Endothelial cell (in vitro differentiated cells): ENCODE data around the gene RASA3. TPM values are rescaled to one million over a fixed set of nuclear protein-coding genes. Genes with fewer than 3 reads are reported as not detected.

ENCODE experiments used
- DNase-seq: peaks from one replicate; pipeline ENCODE4 v3.0.0; 2021; ENCODE audit warnings: low spot score
- H3K27ac Mint-ChIP-seq: one replicate; pipeline ENCODE4 v1.8.0; 2021; ENCODE audit warnings: mixed read lengths, inconsistent platforms; ENCODE audit not compliant: unreplicated experiment
- H3K27me3 Mint-ChIP-seq: one replicate; pipeline ENCODE4 v1.8.0; 2021; ENCODE audit warnings: mild to moderate bottlenecking, moderate library complexity, mixed read lengths, inconsistent platforms; ENCODE audit not compliant: unreplicated experiment
- H3K36me3 Mint-ChIP-seq: one replicate; pipeline ENCODE4 v1.8.0; 2021; ENCODE audit warnings: mild to moderate bottlenecking, low read depth, mixed read lengths, inconsistent platforms; ENCODE audit not compliant: unreplicated experiment
- H3K4me1 Mint-ChIP-seq: one replicate; pipeline ENCODE4 v1.8.0; 2021; ENCODE audit warnings: mild to moderate bottlenecking, mixed read lengths, inconsistent platforms; ENCODE audit not compliant: unreplicated experiment
- H3K4me3 Mint-ChIP-seq: one replicate; pipeline ENCODE4 v1.8.0; 2021; ENCODE audit warnings: mild to moderate bottlenecking, mixed read lengths, inconsistent platforms; ENCODE audit not compliant: unreplicated experiment
- H3K9me3 Mint-ChIP-seq: one replicate; pipeline ENCODE4 v1.8.0; 2021; ENCODE audit warnings: mixed read lengths, inconsistent platforms; ENCODE audit not compliant: unreplicated experiment
- CTCF ChIP-seq: fragments of 200-600 bp; sonication (generic); IDR thresholded peaks from one replicate; pipeline ENCODE4 v1.5.0; 2021; ENCODE audit warnings: antibody characterized with exemption; ENCODE audit not compliant: unreplicated experiment
- total RNA-seq: library from RNA; stranded (reverse); fragmentation: NEBNext Ultra II Directional; extraction: Animal tissue kit (Norgen Biotek cat#: 25700); gene quantifications from one replicate; pipeline ENCODE4 v1.2.1, GENCODE V29; 2021; ENCODE audit not compliant: unreplicated experiment

RASA3 gene
- total RNA-seq, 1 donor from 2014 or later, result 34.0 TPM

GRCh38 chr13:114035186-114035582 lies 97.2 kb downstream of the RASA3 start:
- no peak for TF ChIP-seq CTCF
- Mint-ChIP-seq H3K27me3 (peaks cover 19% of the 10 kb centered on the region), H3K4me3 (no peak overlapping the region), H3K27ac (no peak overlapping the region), H3K36me3 (peaks cover 23% of the 10 kb centered on the region), H3K9me3 (no peaks in the 10 kb centered on the region), H3K4me1 (peaks cover 36% of the 10 kb centered on the region)
- DNase-seq, result no peak

DNA sequence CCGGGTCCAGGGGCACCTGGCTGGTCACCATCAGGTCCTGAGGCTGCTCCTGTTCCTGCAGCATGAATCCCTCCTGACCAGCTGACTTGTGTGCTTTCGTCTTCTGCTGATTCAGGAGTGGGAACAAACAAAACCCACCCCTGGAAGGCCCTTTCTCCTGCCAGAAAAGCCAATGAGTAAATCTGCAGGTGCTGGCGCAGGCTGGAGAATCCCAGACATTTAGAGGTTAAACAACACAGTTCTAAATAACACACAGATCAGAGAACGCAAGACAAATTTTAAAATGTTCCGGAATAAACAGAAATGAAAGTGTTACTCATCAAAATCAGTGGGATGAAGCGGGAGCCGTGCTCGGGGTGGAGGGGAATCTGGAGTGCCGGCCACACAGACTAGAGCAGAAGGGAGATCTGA lies 97.9 kb downstream of the RASA3 start:
- peaks cover 36% of the 10 kb centered on the region for H3K4me1 Mint-ChIP-seq
- peak overlapping the region; percentile 19 for H3K27ac Mint-ChIP-seq
- peaks cover 23% of the 10 kb centered on the region for H3K36me3 Mint-ChIP-seq
- no peaks in the 10 kb centered on the region for H3K9me3 Mint-ChIP-seq
- DNase-seq, result no peak
- TF ChIP-seq CTCF, result no peak
- peaks cover 19% of the 10 kb centered on the region for H3K27me3 Mint-ChIP-seq
- peak overlapping the region; percentile 4 for H3K4me3 Mint-ChIP-seq

- no peaks in the 10 kb centered on the region for H3K9me3 Mint-ChIP-seq
- no peak for TF ChIP-seq CTCF
- no peak for DNase-seq
- peaks cover 19% of the 10 kb centered on the region for H3K27me3 Mint-ChIP-seq
- H3K4me3 Mint-ChIP-seq, result no peak overlapping the region
- H3K4me1 Mint-ChIP-seq, result peaks cover 36% of the 10 kb centered on the region
- no peak overlapping the region for H3K27ac Mint-ChIP-seq
- peaks cover 23% of the 10 kb centered on the region for H3K36me3 Mint-ChIP-seq
Observed at GRCh38 chr13:114033541-114034315, 98.7 kb downstream of the RASA3 start.

- peak overlapping the region; percentile 53 for H3K27ac Mint-ChIP-seq
- DNase-seq, result no peak
- H3K4me3 Mint-ChIP-seq, result no peak overlapping the region
- no peak for TF ChIP-seq CTCF
- no peaks in the 10 kb centered on the region for H3K9me3 Mint-ChIP-seq
- H3K27me3 Mint-ChIP-seq, result peaks cover 17% of the 10 kb centered on the region
- H3K36me3 Mint-ChIP-seq, result peaks cover 18% of the 10 kb centered on the region
- H3K4me1 Mint-ChIP-seq, result peaks cover 35% of the 10 kb centered on the region
Observed at GRCh38 chr13:114032126-114032799, 100.2 kb downstream of the RASA3 start.

- DNase-seq, result no peak
- H3K9me3 Mint-ChIP-seq, result no peaks in the 10 kb centered on the region
- peaks cover 15% of the 10 kb centered on the region for H3K27me3 Mint-ChIP-seq
- peak overlapping the region; percentile 45 for H3K4me3 Mint-ChIP-seq
- peak overlapping the region; percentile 53 for H3K27ac Mint-ChIP-seq
- peaks cover 30% of the 10 kb centered on the region for H3K4me1 Mint-ChIP-seq
- TF ChIP-seq CTCF, result no peak
- peaks cover 16% of the 10 kb centered on the region for H3K36me3 Mint-ChIP-seq
Observed at GRCh38 chr13:114031631-114032030, 100.8 kb downstream of the RASA3 start.
